ENCODE results near the gene TMEM174.

TMEM174 gene

GRCh38 chr5:73152411-73153388, 20.3 kb upstream of the TMEM174 start:
- no peak for TF ChIP-seq CTCF (conservative IDR thresholded peaks at IDR 0.05; ENCODE audit: low read length)
- no peak for DNase-seq (ENCODE audit: low read depth)
- H3K4me3 ChIP-seq (ENCODE audit: low read length) = no peak overlapping the region

DNA sequence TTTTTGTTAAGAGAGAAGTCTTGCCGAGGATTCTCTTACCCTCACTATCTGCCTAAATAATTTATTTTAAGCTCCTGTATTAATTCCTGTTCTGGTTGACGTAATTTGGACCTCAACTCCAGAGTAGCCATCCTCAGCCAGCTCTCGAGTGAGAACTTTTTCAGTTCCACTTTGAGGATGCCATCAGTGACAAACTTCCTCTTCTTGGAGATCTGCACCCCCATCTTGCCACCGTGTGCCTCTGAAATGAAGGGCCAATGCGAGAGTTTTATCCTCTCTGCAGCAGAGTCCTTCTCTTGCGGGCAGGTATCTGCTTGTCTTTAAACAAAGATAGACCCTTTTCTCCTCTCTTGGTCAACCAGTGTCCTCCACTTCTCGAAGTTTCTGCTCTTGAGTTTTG, 19.5 kb upstream of the TMEM174 start:
- DNase-seq (ENCODE audit: low read depth) = no peak
- no peak overlapping the region for H3K4me3 ChIP-seq (ENCODE audit: low read length)
- no peak for TF ChIP-seq CTCF (conservative IDR thresholded peaks at IDR 0.05; ENCODE audit: low read length)

DNA sequence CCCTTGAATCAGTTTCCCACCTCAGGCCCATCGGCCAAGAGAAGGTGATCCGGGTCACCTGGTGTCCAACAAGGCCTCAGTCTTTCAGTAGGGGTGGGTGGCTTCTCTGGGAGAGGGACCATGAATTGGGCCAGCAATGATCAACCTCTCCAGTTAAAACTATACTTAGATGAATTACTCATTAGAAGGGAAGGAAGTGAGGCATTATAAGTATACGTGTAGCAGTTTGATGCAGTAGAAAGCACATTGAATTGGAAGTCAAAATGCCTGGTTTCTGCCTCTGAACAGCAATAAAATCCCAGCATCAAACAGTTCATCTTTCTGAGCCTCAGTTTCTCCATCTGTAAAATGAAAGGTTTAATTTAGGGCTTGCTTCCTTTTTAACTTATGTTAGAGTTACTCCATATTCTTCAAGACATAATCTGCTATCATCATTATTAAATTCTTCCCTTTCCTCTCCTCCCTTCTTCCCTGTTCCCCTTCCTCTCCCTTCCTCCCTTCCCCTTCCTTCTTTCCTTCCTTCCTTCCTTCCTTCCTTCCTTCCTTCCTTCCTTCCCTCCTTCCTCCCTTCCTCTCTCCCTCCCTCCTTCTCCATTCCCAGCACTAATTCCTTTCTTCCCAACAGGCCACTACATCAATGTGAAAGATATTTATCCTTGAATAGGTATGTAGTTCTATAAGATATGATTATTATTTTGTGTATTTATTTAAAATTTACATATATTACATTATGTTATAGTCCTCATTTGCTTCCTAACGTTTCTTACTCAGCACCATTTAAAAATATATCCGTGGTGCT, 18.6 kb upstream of the TMEM174 start:
- no peak for DNase-seq (ENCODE audit: low read depth)
- TF ChIP-seq CTCF (conservative IDR thresholded peaks at IDR 0.05; ENCODE audit: low read length) = no peak
- no peak overlapping the region for H3K4me3 ChIP-seq (ENCODE audit: low read length)

- no peak overlapping the region for H3K4me3 ChIP-seq (ENCODE audit: low read length)
- no peak for DNase-seq (ENCODE audit: low read depth)
- TF ChIP-seq CTCF (conservative IDR thresholded peaks at IDR 0.05; ENCODE audit: low read length) = no peak
Measured at GRCh38 chr5:73155271-73156222, 17.4 kb upstream of the TMEM174 start.

- TF ChIP-seq CTCF (conservative IDR thresholded peaks at IDR 0.05; ENCODE audit: low read length) = no peak
- no peak for DNase-seq (ENCODE audit: low read depth)
- no peak overlapping the region for H3K4me3 ChIP-seq (ENCODE audit: low read length)
Measured at GRCh38 chr5:73157414-73158303, 15.3 kb upstream of the TMEM174 start.

DNA sequence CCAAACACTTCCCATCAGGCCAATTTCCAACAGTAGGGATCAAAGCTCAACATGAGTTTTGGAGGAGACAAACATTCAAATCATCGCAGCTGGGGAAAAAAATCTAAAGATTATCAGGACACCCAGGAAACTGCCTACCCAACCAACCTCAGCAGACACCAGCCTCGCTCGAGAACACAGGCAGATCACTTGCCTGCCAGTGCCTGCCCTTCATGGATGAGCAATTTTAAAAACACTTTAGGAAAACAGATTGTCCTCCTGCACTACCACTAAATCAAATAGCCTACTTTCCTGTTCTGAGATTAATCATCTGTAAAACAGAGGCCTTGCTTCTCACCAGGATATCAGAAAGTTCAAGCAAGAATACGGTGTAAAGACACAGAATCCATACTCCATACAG, 14.7 kb upstream of the TMEM174 start:
- no peak for DNase-seq (ENCODE audit: low read depth)
- no peak for TF ChIP-seq CTCF (conservative IDR thresholded peaks at IDR 0.05; ENCODE audit: low read length)
- no peak overlapping the region for H3K4me3 ChIP-seq (ENCODE audit: low read length)
